HUES6 (cell line): ENCODE results near the gene CDH16.

Experiments used
- H3K27ac ChIP-seq: 2 replicates; pipeline ENCODE4 v1.7.0; 2013; ENCODE audit warnings: low read depth, mild to moderate bottlenecking, low read length, inconsistent platforms
- H3K27me3 ChIP-seq: 2 replicates; pipeline ENCODE4 v1.6.1; 2013; ENCODE audit warnings: low read length; ENCODE audit not compliant: control insufficient read depth, insufficient read depth
- H3K36me3 ChIP-seq: 2 replicates; pipeline ENCODE4 v1.6.1; 2013; ENCODE audit warnings: low read length; ENCODE audit not compliant: control insufficient read depth, insufficient read depth
- H3K4me1 ChIP-seq: 2 replicates; pipeline ENCODE4 v1.6.1; 2013; ENCODE audit warnings: low read length; ENCODE audit not compliant: control insufficient read depth, insufficient read depth
- H3K4me3 ChIP-seq: 2 replicates; pipeline ENCODE4 v1.5.1; 2013; ENCODE audit warnings: low read depth, low read length
- H3K9ac ChIP-seq: one replicate; pipeline ENCODE4 v1.6.1; 2013; ENCODE audit warnings: mild to moderate bottlenecking, low read length
- H3K9me3 ChIP-seq: 2 replicates; pipeline ENCODE4 v1.6.1; 2013; ENCODE audit warnings: low read depth, low read length; ENCODE audit not compliant: control insufficient read depth, insufficient read depth

Gene CDH16

DNA sequence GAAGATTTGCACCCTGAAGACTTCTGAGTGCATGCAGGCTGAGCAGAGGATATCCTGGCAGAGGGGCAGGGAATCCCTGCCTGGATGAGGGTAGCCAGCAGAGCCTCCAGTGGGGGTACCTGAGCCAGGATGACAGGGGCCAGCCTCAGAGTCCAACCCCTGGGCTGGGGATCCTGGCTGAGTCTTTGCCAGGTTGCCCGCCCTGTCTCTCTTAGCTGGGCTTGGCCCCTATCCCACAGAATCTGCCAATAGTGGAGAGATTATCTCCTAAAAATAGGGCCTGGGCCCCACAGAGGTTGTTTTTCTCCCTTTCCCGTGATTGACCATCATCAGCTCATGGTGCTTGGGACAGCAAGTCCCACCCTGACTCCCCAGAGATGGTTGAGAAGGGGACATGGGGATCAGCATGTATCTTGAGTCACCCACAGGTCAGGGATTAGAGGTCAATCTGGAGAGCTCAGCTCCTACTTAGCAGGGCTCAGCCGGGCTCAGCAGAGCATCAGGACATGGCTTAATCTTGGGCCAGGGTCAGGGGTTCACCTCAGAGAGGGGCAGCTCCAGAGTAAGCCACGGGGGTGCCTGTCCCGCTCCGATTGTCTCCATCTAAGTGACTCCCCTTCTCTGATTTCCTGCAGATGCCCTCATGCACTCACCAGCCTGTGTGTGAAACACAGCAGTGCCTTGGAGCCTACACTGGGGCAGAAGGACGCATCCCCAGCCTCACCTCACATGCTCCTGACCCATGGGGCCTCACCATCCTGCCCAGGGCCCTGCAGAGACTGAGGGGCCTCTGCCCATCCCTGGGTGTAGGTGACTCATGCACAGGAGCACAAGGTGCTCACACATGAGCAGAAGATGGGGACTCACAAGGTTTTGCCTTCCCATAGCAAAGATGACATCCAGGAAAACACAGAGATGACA is 11.5 kb downstream of the CDH16 start:
- H3K4me1 ChIP-seq = peaks cover 5% of the 10 kb centered on the region; the same call in 1 of the 2 replicates
- H3K4me3 ChIP-seq = no peak overlapping the region
- no peak overlapping the region for H3K9ac ChIP-seq
- H3K27me3 ChIP-seq = peaks cover 13% of the 10 kb centered on the region; the same call in 1 of the 2 replicates
- no peaks in the 10 kb centered on the region for H3K9me3 ChIP-seq
- H3K36me3 ChIP-seq = no peaks in the 10 kb centered on the region
- no peak overlapping the region for H3K27ac ChIP-seq

DNA sequence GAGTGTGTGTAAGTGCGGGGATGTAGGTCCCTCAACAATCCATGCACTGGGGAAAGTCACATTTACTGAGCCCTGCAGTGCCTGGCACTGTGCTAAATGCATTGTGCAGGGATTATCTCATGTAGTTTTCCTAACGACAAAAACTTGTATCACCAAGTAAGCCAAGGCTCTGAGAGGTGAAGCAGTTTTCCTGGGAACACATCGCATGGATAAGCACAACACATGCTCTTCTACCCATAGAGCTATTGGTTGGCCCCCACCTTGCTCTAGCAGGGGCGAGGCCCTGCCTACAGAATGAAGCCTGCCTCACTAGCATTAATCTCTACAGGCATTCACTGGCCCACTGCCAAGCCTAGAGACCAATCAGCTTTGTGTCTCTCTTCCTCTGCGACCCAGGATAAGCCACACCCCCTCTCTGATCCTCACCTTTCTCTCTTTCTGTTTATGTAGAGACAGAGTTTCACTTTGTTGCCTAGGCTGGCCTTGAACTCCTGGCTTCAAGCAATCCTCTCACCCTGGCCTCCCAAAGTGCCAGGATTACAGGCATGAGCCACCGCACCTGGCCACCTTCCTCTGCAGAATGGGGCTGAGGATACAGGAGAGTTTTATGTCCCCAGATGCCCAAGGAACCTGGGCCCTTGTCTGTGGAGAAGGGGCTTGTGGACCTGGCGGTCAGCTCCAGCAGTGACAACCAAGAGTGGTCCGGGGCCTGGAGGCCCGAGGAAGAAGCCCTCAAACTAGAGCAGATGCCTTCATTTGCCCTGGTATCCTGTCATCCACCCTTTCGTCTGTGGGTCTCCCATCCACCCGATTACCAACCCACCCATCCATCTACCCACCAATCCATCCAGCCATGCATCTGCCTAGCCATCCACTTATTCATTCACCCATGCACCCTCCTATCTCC is 12.8 kb downstream of the CDH16 start:
- H3K4me3 ChIP-seq = no peak overlapping the region
- no peak overlapping the region for H3K27ac ChIP-seq
- no peaks in the 10 kb centered on the region for H3K36me3 ChIP-seq

GRCh38 chr16:66904846-66905632 is 13.6 kb downstream of the CDH16 start:
- no peak overlapping the region for H3K27ac ChIP-seq
- H3K36me3 ChIP-seq = no peaks in the 10 kb centered on the region
- peaks cover 10% of the 10 kb centered on the region for H3K4me1 ChIP-seq
- H3K9ac ChIP-seq = no peak overlapping the region
- H3K4me3 ChIP-seq = no peak overlapping the region
- no peaks in the 10 kb centered on the region for H3K9me3 ChIP-seq
- H3K27me3 ChIP-seq = peaks cover 13% of the 10 kb centered on the region; the same call in 1 of the 2 replicates

More for the DNA sequence above, 12.8 kb downstream of the CDH16 start:
- Histone ChIP-seq H3K9me3 (no peaks in the 10 kb centered on the region), H3K4me1 (peaks cover 5% of the 10 kb centered on the region; the same call in 1 of the 2 replicates), H3K27me3 (peaks cover 13% of the 10 kb centered on the region; the same call in 1 of the 2 replicates), H3K9ac (no peak overlapping the region)

GRCh38 chr16:66904428-66904845 is 14.2 kb downstream of the CDH16 start:
- Histone ChIP-seq H3K4me3 (no peak overlapping the region), H3K9me3 (no peaks in the 10 kb centered on the region), H3K36me3 (no peaks in the 10 kb centered on the region), H3K27ac (no peak overlapping the region), H3K4me1 (peaks cover 16% of the 10 kb centered on the region), H3K9ac (no peak overlapping the region), H3K27me3 (peaks cover 13% of the 10 kb centered on the region; the same call in 1 of the 2 replicates)

DNA sequence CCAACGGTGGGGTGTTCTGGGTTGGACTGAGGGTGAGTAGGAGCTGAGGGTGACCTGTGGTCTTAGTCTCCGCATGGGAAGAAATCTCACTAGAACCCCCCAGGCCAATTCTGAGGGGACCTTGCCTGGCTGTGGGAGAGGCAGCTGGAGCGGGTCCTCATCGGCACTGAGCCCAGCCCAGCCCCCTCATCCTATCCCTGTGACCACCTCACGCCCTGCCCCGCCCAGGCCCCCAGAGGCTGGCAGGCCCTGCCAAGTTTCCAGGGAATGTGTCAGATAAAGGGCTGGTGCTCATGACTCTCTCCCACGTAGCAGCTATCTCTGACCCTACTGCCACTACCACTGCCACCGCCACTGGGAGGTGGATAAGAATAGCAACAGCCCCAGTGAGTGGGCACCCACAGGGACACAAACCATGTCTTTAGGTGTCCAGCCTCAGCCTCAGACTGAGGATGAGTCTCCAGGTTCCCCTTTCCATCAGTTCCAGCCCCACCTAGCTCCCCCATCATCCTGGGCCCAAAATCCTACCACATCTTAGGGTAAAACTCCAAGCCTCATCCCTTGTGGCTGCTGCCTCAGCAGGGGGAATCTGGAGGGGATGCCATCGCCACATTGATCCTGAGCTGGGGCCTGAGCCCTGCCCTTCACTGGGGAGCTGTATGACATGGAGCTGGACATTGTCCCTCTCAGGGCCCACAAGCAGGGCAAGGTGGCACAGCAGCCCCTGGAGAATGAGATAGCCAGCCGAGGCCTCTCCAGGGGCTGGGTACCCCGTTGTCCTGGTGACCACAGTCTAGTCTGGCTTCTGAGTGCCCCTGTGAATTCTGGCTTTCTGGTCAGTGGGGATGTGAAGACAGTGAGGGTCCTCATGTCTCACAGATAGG is 14.9 kb downstream of the CDH16 start:
- H3K27me3 ChIP-seq = peaks cover 10% of the 10 kb centered on the region; the same call in 1 of the 2 replicates
- H3K36me3 ChIP-seq = no peaks in the 10 kb centered on the region
- no peak overlapping the region for H3K27ac ChIP-seq
- no peaks in the 10 kb centered on the region for H3K9me3 ChIP-seq
- no peak overlapping the region for H3K9ac ChIP-seq
- H3K4me3 ChIP-seq = no peak overlapping the region
- peaks cover 16% of the 10 kb centered on the region for H3K4me1 ChIP-seq

- peaks cover 16% of the 10 kb centered on the region for H3K4me1 ChIP-seq
- H3K36me3 ChIP-seq = no peaks in the 10 kb centered on the region
- peaks cover 9% of the 10 kb centered on the region; the same call in 1 of the 2 replicates for H3K27me3 ChIP-seq
- H3K4me3 ChIP-seq = no peak overlapping the region
- no peak overlapping the region for H3K9ac ChIP-seq
- no peaks in the 10 kb centered on the region for H3K9me3 ChIP-seq
- H3K27ac ChIP-seq = no peak overlapping the region
These were observed 15.8 kb downstream of the CDH16 start for GRCh38 chr16:66902648-66903543.

DNA sequence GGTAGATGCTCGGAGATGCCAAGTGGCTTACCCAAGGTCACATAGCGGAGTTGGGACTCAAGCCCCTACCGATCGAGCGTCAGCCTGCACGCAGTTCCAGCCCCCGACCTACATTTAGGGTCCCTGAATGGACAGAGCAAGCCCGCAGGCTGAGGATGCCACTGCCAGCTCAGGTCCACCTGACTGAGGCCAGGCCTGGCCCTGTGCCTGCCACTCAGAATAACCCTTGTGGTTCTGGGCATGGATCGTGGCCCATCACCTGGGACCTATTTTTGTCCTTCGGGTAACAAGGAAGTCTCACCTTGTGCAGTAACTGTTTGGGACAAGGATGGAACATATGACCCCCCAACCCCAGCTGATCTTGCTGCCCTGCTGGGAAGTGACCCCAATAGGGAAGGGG is 17.1 kb downstream of the CDH16 start:
- Histone ChIP-seq H3K27ac (no peak overlapping the region), H3K9me3 (no peaks in the 10 kb centered on the region)

DNA sequence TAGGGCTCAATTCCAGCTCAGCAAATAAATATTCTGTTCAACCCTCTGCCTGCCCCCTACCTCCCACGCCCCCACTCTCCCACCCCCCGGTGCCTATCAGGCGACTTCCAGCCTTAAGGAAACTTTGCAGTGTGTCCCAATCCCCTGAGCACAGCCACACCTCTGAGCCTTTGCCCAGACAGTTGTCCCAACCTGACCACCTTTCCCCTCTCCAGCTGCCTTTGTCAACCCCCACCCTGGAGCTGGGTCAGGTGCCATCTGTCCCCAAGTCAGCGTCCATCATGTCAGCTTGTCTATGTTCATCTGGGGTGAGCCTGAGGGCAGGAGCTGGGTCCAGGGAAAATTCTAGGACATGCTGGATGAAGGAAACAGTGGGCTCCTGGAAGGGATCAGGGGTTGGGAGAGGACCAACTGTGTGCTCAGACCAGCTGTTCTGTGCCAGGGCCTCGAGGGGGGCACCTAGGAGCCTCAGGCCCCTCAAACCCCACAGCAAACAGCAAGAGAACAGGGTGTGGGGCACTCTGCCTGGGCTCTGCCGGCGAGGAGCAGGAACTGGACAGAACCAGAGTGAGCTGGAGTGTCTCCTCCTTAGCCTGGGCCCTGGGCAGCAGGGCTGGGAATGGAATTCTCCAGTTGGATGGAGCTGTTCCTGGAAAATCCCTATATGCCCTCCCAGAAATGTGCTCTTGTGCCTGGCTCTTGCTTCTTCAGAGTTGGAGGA is 17.8 kb downstream of the CDH16 start:
- Histone ChIP-seq H3K27me3 (no peaks in the 10 kb centered on the region), H3K4me3 (no peak overlapping the region), H3K9me3 (no peaks in the 10 kb centered on the region), H3K27ac (no peak overlapping the region), H3K9ac (peak overlapping the region; percentile 27), H3K4me1 (peaks cover 16% of the 10 kb centered on the region), H3K36me3 (no peaks in the 10 kb centered on the region)

More for the DNA sequence above, 17.1 kb downstream of the CDH16 start:
- peaks cover 16% of the 10 kb centered on the region for H3K4me1 ChIP-seq
- H3K27me3 ChIP-seq = peaks cover 4% of the 10 kb centered on the region; the same call in 1 of the 2 replicates
- no peak overlapping the region for H3K4me3 ChIP-seq
- no peak overlapping the region for H3K9ac ChIP-seq
- H3K36me3 ChIP-seq = no peaks in the 10 kb centered on the region
